ENCODE data around the gene SLIT3.

Gene SLIT3

GRCh38 chr5:168822248-168822744, 478.6 kb downstream of the SLIT3 start:
- no peak for DNase-seq (ENCODE audit: low spot score)
- H3K36me3 Mint-ChIP-seq (ENCODE audit: low read depth): no peaks in the 10 kb centered on the region
- H3K9me3 Mint-ChIP-seq: no peaks in the 10 kb centered on the region
- no peaks in the 10 kb centered on the region for H3K27me3 Mint-ChIP-seq (ENCODE audit: low read depth)
- H3K27ac Mint-ChIP-seq: no peak overlapping the region
- peaks cover 14% of the 10 kb centered on the region for H3K4me1 Mint-ChIP-seq (ENCODE audit: low read depth)
- H3K4me3 Mint-ChIP-seq: peak overlapping the region; percentile 1

DNA sequence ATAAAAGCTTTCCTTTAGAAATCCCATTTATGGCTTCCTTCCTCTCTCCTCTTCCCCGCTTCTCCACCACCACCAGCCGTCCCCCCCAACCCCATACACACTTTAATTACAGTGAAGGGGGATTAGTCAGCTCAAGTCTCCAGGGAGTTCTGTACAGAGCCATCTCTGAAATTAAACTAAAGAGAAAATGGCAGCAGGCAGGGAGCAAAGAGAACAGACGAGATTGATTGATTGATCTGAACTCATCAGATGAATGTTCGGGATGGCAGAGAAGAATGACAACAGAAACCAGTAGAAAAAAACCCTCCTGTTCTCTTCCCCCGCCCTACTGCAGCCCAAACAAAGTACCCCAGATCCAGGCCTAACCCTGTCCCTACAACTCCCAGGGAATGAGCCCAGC, 480.1 kb downstream of the SLIT3 start:
- no peak overlapping the region for H3K4me3 Mint-ChIP-seq
- no peaks in the 10 kb centered on the region for H3K9me3 Mint-ChIP-seq
- H3K27ac Mint-ChIP-seq: no peak overlapping the region
- no peaks in the 10 kb centered on the region for H3K36me3 Mint-ChIP-seq (ENCODE audit: low read depth)
- no peaks in the 10 kb centered on the region for H3K27me3 Mint-ChIP-seq (ENCODE audit: low read depth)
- no peak for DNase-seq (ENCODE audit: low spot score)
- H3K4me1 Mint-ChIP-seq (ENCODE audit: low read depth): peaks cover 14% of the 10 kb centered on the region

DNA sequence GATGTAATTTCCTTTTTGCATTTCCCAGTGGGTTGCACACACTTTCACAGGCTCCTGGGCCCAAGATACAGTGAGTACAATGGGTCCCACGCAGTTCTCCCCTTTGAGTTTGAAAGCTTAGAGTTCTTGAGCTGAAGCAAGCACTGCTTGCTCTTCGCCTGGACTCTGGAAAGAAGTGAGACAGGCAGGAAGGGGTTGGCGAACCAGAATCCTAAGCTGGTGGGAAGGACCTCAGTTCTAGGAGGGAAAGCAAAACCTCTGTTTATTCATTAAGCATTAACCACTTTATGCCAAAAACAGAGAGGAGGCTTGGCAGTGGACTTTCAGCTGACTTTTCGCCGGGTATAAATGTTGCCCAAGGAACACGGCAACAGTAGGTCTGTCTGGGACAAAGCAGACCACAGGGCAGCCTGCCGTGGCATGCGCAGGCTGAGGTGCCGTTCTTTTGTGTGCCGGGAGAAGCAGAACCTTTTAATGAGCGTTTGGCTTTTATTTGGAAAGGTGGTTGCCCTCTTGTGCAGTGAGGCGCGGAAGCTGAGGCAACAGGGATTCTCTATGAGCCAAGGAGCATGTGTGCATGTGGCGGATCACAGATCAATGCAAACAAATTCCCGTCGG, 481.8 kb downstream of the SLIT3 start:
- peaks cover 14% of the 10 kb centered on the region for H3K4me1 Mint-ChIP-seq (ENCODE audit: low read depth)
- no peak overlapping the region for H3K4me3 Mint-ChIP-seq
- no peaks in the 10 kb centered on the region for H3K9me3 Mint-ChIP-seq
- no peak for DNase-seq (ENCODE audit: low spot score)
- no peaks in the 10 kb centered on the region for H3K36me3 Mint-ChIP-seq (ENCODE audit: low read depth)
- H3K27me3 Mint-ChIP-seq (ENCODE audit: low read depth): no peaks in the 10 kb centered on the region
- H3K27ac Mint-ChIP-seq: no peak overlapping the region

DNA sequence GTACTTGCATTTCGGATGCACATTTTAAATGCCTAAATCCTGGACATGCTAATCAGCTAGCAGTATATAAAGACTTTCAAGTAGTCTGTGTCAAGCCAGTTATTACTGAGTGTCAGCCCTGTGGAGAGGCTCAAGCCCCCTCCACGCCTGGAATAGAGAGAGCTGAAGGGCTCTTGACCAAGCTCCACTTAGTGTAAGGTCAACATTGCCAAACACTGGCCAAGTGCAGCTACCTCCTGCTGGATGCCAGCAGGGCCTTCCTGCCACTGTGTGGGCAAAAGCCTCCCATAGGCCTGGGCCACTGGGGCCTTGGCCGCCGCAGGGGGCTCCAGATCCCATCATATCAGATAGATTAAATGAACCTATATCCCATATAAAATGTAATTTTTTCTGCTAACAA, 482.4 kb downstream of the SLIT3 start:
- Mint-ChIP-seq H3K4me3 (no peak overlapping the region), H3K9me3 (no peaks in the 10 kb centered on the region), H3K27me3 (ENCODE audit: low read depth) (no peaks in the 10 kb centered on the region), H3K27ac (no peak overlapping the region), H3K36me3 (ENCODE audit: low read depth) (no peaks in the 10 kb centered on the region), H3K4me1 (ENCODE audit: low read depth) (peaks cover 14% of the 10 kb centered on the region)
- DNase-seq (ENCODE audit: low spot score): no peak

- Mint-ChIP-seq H3K9me3 (no peaks in the 10 kb centered on the region), H3K4me1 (ENCODE audit: low read depth) (peaks cover 16% of the 10 kb centered on the region), H3K27me3 (ENCODE audit: low read depth) (no peaks in the 10 kb centered on the region), H3K27ac (no peak overlapping the region), H3K4me3 (no peak overlapping the region), H3K36me3 (ENCODE audit: low read depth) (no peaks in the 10 kb centered on the region)
- no peak for DNase-seq (ENCODE audit: low spot score)
These were observed 483.3 kb downstream of the SLIT3 start for GRCh38 chr5:168817591-168817990.

- no peaks in the 10 kb centered on the region for H3K27me3 Mint-ChIP-seq (ENCODE audit: low read depth)
- peaks cover 9% of the 10 kb centered on the region for H3K4me1 Mint-ChIP-seq (ENCODE audit: low read depth)
- no peak overlapping the region for H3K4me3 Mint-ChIP-seq
- H3K27ac Mint-ChIP-seq: no peak overlapping the region
- no peaks in the 10 kb centered on the region for H3K9me3 Mint-ChIP-seq
- no peaks in the 10 kb centered on the region for H3K36me3 Mint-ChIP-seq (ENCODE audit: low read depth)
- no peak for DNase-seq (ENCODE audit: low spot score)
These were observed 484.3 kb downstream of the SLIT3 start for GRCh38 chr5:168816661-168817060.

- Mint-ChIP-seq H3K9me3 (no peaks in the 10 kb centered on the region), H3K27ac (no peak overlapping the region), H3K4me3 (no peak overlapping the region), H3K4me1 (ENCODE audit: low read depth) (peaks cover 9% of the 10 kb centered on the region), H3K36me3 (ENCODE audit: low read depth) (no peaks in the 10 kb centered on the region), H3K27me3 (ENCODE audit: low read depth) (no peaks in the 10 kb centered on the region)
- DNase-seq (ENCODE audit: low spot score): no peak
These were observed 487.6 kb downstream of the SLIT3 start for GRCh38 chr5:168813184-168813968.

DNA sequence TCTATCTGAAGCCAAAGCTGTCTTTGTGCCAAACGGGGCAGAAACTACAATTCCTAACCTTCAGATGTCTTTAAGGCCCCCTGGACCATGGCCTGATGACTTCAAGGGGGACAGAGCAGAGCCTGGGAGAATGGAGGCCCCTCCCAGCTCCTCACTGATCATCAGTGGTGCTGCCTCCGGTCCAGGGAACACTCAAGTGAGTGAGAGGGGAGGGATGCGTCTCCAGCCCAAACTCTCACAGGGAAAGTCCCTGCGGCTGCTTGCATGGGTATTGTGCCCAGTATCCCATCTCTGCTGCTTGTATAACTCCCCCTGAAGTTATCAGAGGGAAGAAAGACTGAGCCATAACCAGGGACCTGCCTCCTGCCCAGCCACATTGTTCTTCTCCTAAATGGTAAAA, 490.3 kb downstream of the SLIT3 start:
- no peak overlapping the region for H3K27ac Mint-ChIP-seq
- H3K27me3 Mint-ChIP-seq (ENCODE audit: low read depth): no peaks in the 10 kb centered on the region
- peaks cover 9% of the 10 kb centered on the region for H3K4me1 Mint-ChIP-seq (ENCODE audit: low read depth)
- no peak for DNase-seq (ENCODE audit: low spot score)
- H3K36me3 Mint-ChIP-seq (ENCODE audit: low read depth): no peaks in the 10 kb centered on the region
- no peak overlapping the region for H3K4me3 Mint-ChIP-seq
- H3K9me3 Mint-ChIP-seq: no peaks in the 10 kb centered on the region

GRCh38 chr5:168809218-168809617, 491.7 kb downstream of the SLIT3 start:
- Mint-ChIP-seq H3K27ac (no peak overlapping the region), H3K4me3 (no peak overlapping the region), H3K4me1 (ENCODE audit: low read depth) (peaks cover 9% of the 10 kb centered on the region), H3K27me3 (ENCODE audit: low read depth) (no peaks in the 10 kb centered on the region), H3K36me3 (ENCODE audit: low read depth) (no peaks in the 10 kb centered on the region), H3K9me3 (no peaks in the 10 kb centered on the region)
- DNase-seq (ENCODE audit: low spot score): no peak

GRCh38 chr5:168808051-168808616, 492.8 kb downstream of the SLIT3 start:
- H3K27me3 Mint-ChIP-seq (ENCODE audit: low read depth): no peaks in the 10 kb centered on the region
- H3K4me3 Mint-ChIP-seq: no peak overlapping the region
- H3K9me3 Mint-ChIP-seq: no peaks in the 10 kb centered on the region
- H3K4me1 Mint-ChIP-seq (ENCODE audit: low read depth): peaks cover 5% of the 10 kb centered on the region
- H3K36me3 Mint-ChIP-seq (ENCODE audit: low read depth): no peaks in the 10 kb centered on the region
- DNase-seq (ENCODE audit: low spot score): no peak
- no peak overlapping the region for H3K27ac Mint-ChIP-seq

DNA sequence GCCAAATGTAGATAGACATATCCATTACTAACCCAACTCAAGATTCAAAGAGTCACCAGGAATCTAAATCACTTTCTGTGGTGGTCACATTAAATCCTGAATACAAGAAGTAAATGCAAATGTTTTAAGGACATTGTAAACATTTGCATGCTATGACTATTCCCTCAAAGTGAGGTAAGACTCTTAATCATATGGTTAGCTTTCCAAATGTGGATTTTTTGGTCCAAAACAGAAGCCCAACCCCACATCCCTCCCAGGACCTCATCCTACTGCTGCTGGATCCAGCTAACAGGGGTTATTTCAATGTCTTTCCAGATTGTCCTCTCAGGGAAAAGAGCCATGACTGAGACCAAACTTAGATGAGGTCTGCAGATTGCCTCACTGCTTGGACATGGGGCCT, 493.7 kb downstream of the SLIT3 start:
- Mint-ChIP-seq H3K27me3 (ENCODE audit: low read depth) (no peaks in the 10 kb centered on the region), H3K9me3 (no peaks in the 10 kb centered on the region), H3K36me3 (ENCODE audit: low read depth) (no peaks in the 10 kb centered on the region), H3K4me3 (no peak overlapping the region), H3K4me1 (ENCODE audit: low read depth) (peaks cover 3% of the 10 kb centered on the region), H3K27ac (no peak overlapping the region)
- no peak for DNase-seq (ENCODE audit: low spot score)

DNA sequence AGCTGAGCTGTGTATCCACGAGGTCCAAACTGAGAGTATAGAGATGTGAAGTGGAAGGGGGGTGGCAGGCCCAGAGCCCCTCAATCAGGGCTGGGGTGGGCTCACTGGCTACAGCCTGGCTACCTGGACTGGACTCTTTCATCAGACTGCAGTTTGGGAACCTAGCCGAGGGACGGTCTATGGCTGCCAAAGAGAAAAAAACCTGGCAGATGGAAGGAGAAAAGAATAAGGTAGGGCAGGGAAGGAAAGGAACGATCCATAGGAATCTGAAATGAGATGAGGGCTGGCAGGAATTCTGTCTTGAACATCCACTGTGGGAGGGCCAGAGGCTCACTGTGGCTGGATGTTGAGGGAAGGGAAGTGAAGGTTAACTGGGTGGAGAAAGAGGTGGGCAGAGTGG, 497.4 kb downstream of the SLIT3 start:
- no peaks in the 10 kb centered on the region for H3K36me3 Mint-ChIP-seq (ENCODE audit: low read depth)
- DNase-seq (ENCODE audit: low spot score): no peak
- H3K9me3 Mint-ChIP-seq: no peaks in the 10 kb centered on the region
- no peaks in the 10 kb centered on the region for H3K27me3 Mint-ChIP-seq (ENCODE audit: low read depth)
- H3K4me1 Mint-ChIP-seq (ENCODE audit: low read depth): peaks cover 21% of the 10 kb centered on the region
- H3K27ac Mint-ChIP-seq: no peak overlapping the region
- H3K4me3 Mint-ChIP-seq: no peak overlapping the region

DNA sequence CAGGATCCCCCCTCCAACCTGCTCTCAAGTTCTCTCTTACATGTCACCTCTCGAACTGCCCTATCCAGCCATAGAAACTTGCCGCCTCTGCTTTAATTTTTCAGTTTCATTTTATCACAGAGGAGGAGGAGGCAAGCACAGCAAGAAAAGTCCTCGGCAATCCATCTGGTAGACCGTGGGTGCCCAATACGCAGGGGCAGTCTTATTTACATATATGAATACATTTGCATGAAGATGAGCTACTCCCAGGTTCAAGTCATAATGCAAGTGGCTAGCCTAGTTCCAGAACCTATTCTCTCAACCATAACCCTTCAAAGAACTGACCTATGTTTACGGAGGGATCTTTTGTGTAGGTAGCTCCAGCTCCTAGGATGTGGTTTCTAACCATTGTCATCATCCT, 498.6 kb downstream of the SLIT3 start:
- Mint-ChIP-seq H3K9me3 (no peaks in the 10 kb centered on the region), H3K36me3 (ENCODE audit: low read depth) (no peaks in the 10 kb centered on the region), H3K4me1 (ENCODE audit: low read depth) (peaks cover 33% of the 10 kb centered on the region), H3K4me3 (peak overlapping the region; percentile 81), H3K27me3 (ENCODE audit: low read depth) (no peaks in the 10 kb centered on the region), H3K27ac (peak overlapping the region; percentile 89)
- peak; percentile 78 for DNase-seq (ENCODE audit: low spot score)

DNA sequence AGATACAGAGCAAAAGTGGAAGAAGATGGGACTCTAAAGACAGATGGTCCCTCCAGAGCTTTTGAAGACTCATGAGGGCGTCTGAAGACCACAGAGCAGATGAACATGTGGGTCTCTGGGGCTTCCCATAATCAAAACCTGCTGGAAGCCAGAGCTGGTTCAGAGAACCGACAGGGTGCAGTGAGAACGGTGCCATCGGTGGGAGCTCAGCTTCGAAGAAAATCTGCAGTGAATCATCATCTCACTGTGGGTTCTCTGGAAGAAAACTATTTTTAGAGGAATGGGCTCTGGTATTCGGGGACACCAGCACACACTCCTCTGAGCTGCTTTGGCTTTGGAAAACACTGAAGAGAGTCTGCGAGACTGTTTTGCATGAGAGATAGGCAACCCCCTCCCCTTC, 499.4 kb downstream of the SLIT3 start:
- peak; percentile 24 for DNase-seq (ENCODE audit: low spot score)
- peak overlapping the region; percentile 79 for H3K27ac Mint-ChIP-seq
- H3K4me3 Mint-ChIP-seq: peak overlapping the region; percentile 81
- H3K36me3 Mint-ChIP-seq (ENCODE audit: low read depth): no peaks in the 10 kb centered on the region
- no peaks in the 10 kb centered on the region for H3K9me3 Mint-ChIP-seq
- H3K27me3 Mint-ChIP-seq (ENCODE audit: low read depth): no peaks in the 10 kb centered on the region
- H3K4me1 Mint-ChIP-seq (ENCODE audit: low read depth): peaks cover 37% of the 10 kb centered on the region

All from T-helper 2 cell treated with Interferon-gamma antibody and Interleukin-4, amounts not matched to agents 5 μg/mL and 100 μg/mL, for 36 hours (primary cell).